ENCODE results near the gene SDK1. TPM values are rescaled to one million over a fixed set of nuclear protein-coding genes. Genes with fewer than 3 reads are reported as not detected.
"Not testable (repeated sequence)": the region's sequence is repeated elsewhere in the genome, so short reads cannot be mapped to it uniquely, and the experiment has no call there.

SDK1 gene
- total and polyA plus RNA-seq, 2 experiments from 2014 or later = 4.1 to 16.5 TPM

GRCh38 chr7:4299431-4299830, 998.4 kb downstream of the SDK1 start:
- Histone ChIP-seq H3K4me3 (no peak overlapping the region), H3K36me3 (no peaks in the 10 kb centered on the region), H3K27me3 (no peaks in the 10 kb centered on the region), H3K27ac (no peak overlapping the region), H3K9me3 (ENCODE audit: low read depth) (no peaks in the 10 kb centered on the region), H3K4me1 (ENCODE audit: low read depth) (no peaks in the 10 kb centered on the region)
- no peak for DNase-seq (ENCODE audit: low read depth in 1 of 2, low spot score in 1 of 2)
- no peak for TF ChIP-seq CTCF (IDR thresholded peaks at IDR 0.05; ENCODE audit: low read depth, low read length)

- Histone ChIP-seq H3K27ac (no peak overlapping the region), H3K4me3 (no peak overlapping the region), H3K4me1 (ENCODE audit: low read depth) (no peaks in the 10 kb centered on the region), H3K27me3 (no peaks in the 10 kb centered on the region), H3K36me3 (no peaks in the 10 kb centered on the region), H3K9me3 (ENCODE audit: low read depth) (no peaks in the 10 kb centered on the region)
- no peak for TF ChIP-seq CTCF (IDR thresholded peaks at IDR 0.05; ENCODE audit: low read depth, low read length)
- DNase-seq (ENCODE audit: low read depth in 1 of 2, low spot score in 1 of 2) = no peak
These were observed 1001.3 kb downstream of the SDK1 start for GRCh38 chr7:4302203-4302905.

- DNase-seq (ENCODE audit: low read depth in 1 of 2, low spot score in 1 of 2) = no peak
- no peaks in the 10 kb centered on the region for H3K9me3 ChIP-seq (ENCODE audit: low read depth)
- H3K4me3 ChIP-seq = no peak overlapping the region
- H3K36me3 ChIP-seq = no peaks in the 10 kb centered on the region
- H3K27me3 ChIP-seq = no peaks in the 10 kb centered on the region
- no peak for TF ChIP-seq CTCF (IDR thresholded peaks at IDR 0.05; ENCODE audit: low read depth, low read length)
- no peaks in the 10 kb centered on the region for H3K4me1 ChIP-seq (ENCODE audit: low read depth)
- H3K27ac ChIP-seq = no peak overlapping the region
These were observed 1006.5 kb downstream of the SDK1 start for GRCh38 chr7:4307316-4308204.

GRCh38 chr7:4308205-4308590, 1007.1 kb downstream of the SDK1 start:
- no peak for TF ChIP-seq CTCF (IDR thresholded peaks at IDR 0.05; ENCODE audit: low read depth, low read length)
- no peak for DNase-seq (ENCODE audit: low read depth in 1 of 2, low spot score in 1 of 2)
- no peaks in the 10 kb centered on the region for H3K27me3 ChIP-seq
- H3K27ac ChIP-seq = no peak overlapping the region
- no peaks in the 10 kb centered on the region for H3K4me1 ChIP-seq (ENCODE audit: low read depth)
- no peaks in the 10 kb centered on the region for H3K9me3 ChIP-seq (ENCODE audit: low read depth)
- no peak overlapping the region for H3K4me3 ChIP-seq
- H3K36me3 ChIP-seq = no peaks in the 10 kb centered on the region

- not testable (repeated sequence) for H3K27ac ChIP-seq; DNase-seq (ENCODE audit: low read depth in 1 of 2, low spot score in 1 of 2); H3K27me3 ChIP-seq; H3K9me3 ChIP-seq (ENCODE audit: low read depth); H3K36me3 ChIP-seq; H3K4me1 ChIP-seq (ENCODE audit: low read depth); H3K4me3 ChIP-seq
These were observed 1012.9 kb downstream of the SDK1 start for GRCh38 chr7:4313911-4314310.

GRCh38 chr7:4314316-4314715, 1013.3 kb downstream of the SDK1 start:
- H3K27me3 ChIP-seq; H3K9me3 ChIP-seq (ENCODE audit: low read depth); H3K4me3 ChIP-seq; DNase-seq (ENCODE audit: low read depth in 1 of 2, low spot score in 1 of 2); H3K36me3 ChIP-seq; H3K27ac ChIP-seq; H3K4me1 ChIP-seq (ENCODE audit: low read depth): not testable (repeated sequence)
